Thoracic aorta (tissue), 2 donors: ENCODE data around the gene SDK2. TPM values are rescaled to one million over a fixed set of nuclear protein-coding genes. Genes with fewer than 3 reads are reported as not detected.

Experiments used
- ATAC-seq: fragments of 150-250 bp; one replicate; pipeline ENCODE4 v1.8.0; 2017; ENCODE audit warnings: low read depth; ENCODE audit not compliant: insufficient number of reproducible peaks, low FRiP score
- DNase-seq: peaks from one replicate; pipeline ENCODE4 v3.0.0-alpha.2; 2020; ENCODE audit warnings: low spot score
- H3K27ac ChIP-seq, 2 donors: fragments of 200-600 bp; sonication (generic); 1 replicate in 1 of 2; 2 replicates in 1 of 2; pipeline ENCODE4 v1.5.1; 2016; ENCODE audit warnings: mild to moderate bottlenecking in 2 of 2, moderate library complexity in 2 of 2
- H3K27me3 ChIP-seq: fragments of 200-600 bp; sonication (generic); replicated peaks from 2 replicates; pipeline ENCODE4 v1.6.0; 2016; ENCODE audit warnings: mild to moderate bottlenecking; ENCODE audit not compliant: insufficient read depth
- H3K36me3 ChIP-seq: fragments of 200-600 bp; sonication (generic); one replicate; pipeline ENCODE4 v1.5.1; 2016
- H3K4me1 ChIP-seq, 2 donors: fragments of 200-600 bp; sonication (generic); 1 replicate in 1 of 2; 2 replicates in 1 of 2; pipeline versions ENCODE4 v1.5.1 to v1.6.0; 2016; ENCODE audit warnings: low read depth in 2 of 2, mild to moderate bottlenecking in 1 of 2; ENCODE audit not compliant: control insufficient read depth in 1 of 2
- H3K4me3 ChIP-seq: fragments of 200-600 bp; sonication (generic); 2 replicates; pipeline ENCODE4 v1.5.1; 2016; ENCODE audit warnings: mild to moderate bottlenecking
- H3K9me3 ChIP-seq: fragments of 200-600 bp; sonication (generic); 2 replicates; pipeline ENCODE4 v1.5.1; 2016
- CTCF ChIP-seq: fragments of 200-600 bp; sonication (generic); IDR thresholded peaks from one replicate; pipeline ENCODE4 v1.5.1; 2019; ENCODE audit warnings: antibody characterized with exemption
- total RNA-seq, 2 donors: library from RNA; depleted of rRNA; stranded (reverse); fragments of >200 nt; gene quantifications; one replicate each; pipeline versions ENCODE4 v1.1.0 to v1.2.3, GENCODE V29; 2016

SDK2 gene
- total RNA-seq, 2 donors from 2014 or later: 6.0 to 8.9 TPM

GRCh38 chr17:73394512-73395450 lies 249.5 kb downstream of the SDK2 start:
- Histone ChIP-seq H3K27me3 (no peaks in the 10 kb centered on the region), H3K4me1 (no peaks in the 10 kb centered on the region), H3K27ac (no peak overlapping the region), H3K36me3 (no peaks in the 10 kb centered on the region), H3K9me3 (no peaks in the 10 kb centered on the region), H3K4me3 (no peak overlapping the region)
- no peak for ATAC-seq
- no peak for DNase-seq
- no peak for TF ChIP-seq CTCF

- Histone ChIP-seq H3K27ac (no peak overlapping the region), H3K4me1 (no peaks in the 10 kb centered on the region), H3K27me3 (no peaks in the 10 kb centered on the region), H3K36me3 (no peaks in the 10 kb centered on the region), H3K9me3 (no peaks in the 10 kb centered on the region), H3K4me3 (no peak overlapping the region)
- DNase-seq (no peak), ATAC-seq (no peak)
- TF ChIP-seq CTCF: no peak
Observed at GRCh38 chr17:73393962-73394361, 250.3 kb downstream of the SDK2 start.

GRCh38 chr17:73393381-73393780 lies 250.9 kb downstream of the SDK2 start:
- Histone ChIP-seq H3K36me3 (no peaks in the 10 kb centered on the region), H3K4me3 (no peak overlapping the region), H3K27me3 (no peaks in the 10 kb centered on the region), H3K9me3 (no peaks in the 10 kb centered on the region), H3K4me1 (no peaks in the 10 kb centered on the region), H3K27ac (no peak overlapping the region)
- DNase-seq (no peak), ATAC-seq (no peak)
- TF ChIP-seq CTCF: no peak

GRCh38 chr17:73391331-73392265 lies 252.6 kb downstream of the SDK2 start:
- H3K4me1 ChIP-seq: no peaks in the 10 kb centered on the region
- no peaks in the 10 kb centered on the region for H3K27me3 ChIP-seq
- ATAC-seq (no peak), DNase-seq (no peak)
- H3K27ac ChIP-seq: no peak overlapping the region
- no peaks in the 10 kb centered on the region for H3K9me3 ChIP-seq
- no peak for TF ChIP-seq CTCF
- no peak overlapping the region for H3K4me3 ChIP-seq
- H3K36me3 ChIP-seq: no peaks in the 10 kb centered on the region

- Histone ChIP-seq H3K27me3 (no peaks in the 10 kb centered on the region), H3K4me1 (no peaks in the 10 kb centered on the region), H3K27ac (no peak overlapping the region), H3K9me3 (no peaks in the 10 kb centered on the region), H3K4me3 (no peak overlapping the region), H3K36me3 (no peaks in the 10 kb centered on the region)
- no peak for DNase-seq
- ATAC-seq: no peak
- TF ChIP-seq CTCF: no peak
Observed at GRCh38 chr17:73390851-73391250, 253.4 kb downstream of the SDK2 start.
